ENCODE results near the gene CTXN1. TPM values are rescaled to one million over a fixed set of nuclear protein-coding genes. Genes with fewer than 3 reads are reported as not detected.
"Not testable (repeated sequence)": the region's sequence is repeated elsewhere in the genome, so short reads cannot be mapped to it uniquely, and the experiment has no call there.

CTXN1 gene
- total RNA-seq, 1 experiment from 2014 or later: 1.0 TPM

GRCh38 chr19:7961920-7962626 is 36.1 kb upstream of the CTXN1 start:
- peaks cover 26% of the 10 kb centered on the region for H3K36me3 ChIP-seq
- H3K4me1 ChIP-seq: no peaks in the 10 kb centered on the region
- H3K27ac ChIP-seq: no peak overlapping the region
- DNase-seq: no peak
- no peaks in the 10 kb centered on the region for H3K27me3 ChIP-seq
- H3K9me3 ChIP-seq (replicated peaks): no peaks in the 10 kb centered on the region
- H3K4me3 ChIP-seq: no peak overlapping the region

GRCh38 chr19:7961082-7961481 is 35.1 kb upstream of the CTXN1 start:
- H3K36me3 ChIP-seq: peaks cover 19% of the 10 kb centered on the region
- H3K27ac ChIP-seq; DNase-seq; H3K4me1 ChIP-seq; H3K9me3 ChIP-seq (replicated peaks); H3K27me3 ChIP-seq; H3K4me3 ChIP-seq: not testable (repeated sequence)

- no peak for DNase-seq
- Histone ChIP-seq H3K36me3 (peaks cover 11% of the 10 kb centered on the region), H3K27ac (no peak overlapping the region)
These were observed 33.3 kb upstream of the CTXN1 start for GRCh38 chr19:7959211-7959610.

GRCh38 chr19:7955696-7956095 is 29.8 kb upstream of the CTXN1 start:
- Histone ChIP-seq H3K27me3 (no peaks in the 10 kb centered on the region), H3K4me3 (no peak overlapping the region), H3K4me1 (no peaks in the 10 kb centered on the region), H3K27ac (no peak overlapping the region), H3K9me3 (replicated peaks) (no peaks in the 10 kb centered on the region), H3K36me3 (no peaks in the 10 kb centered on the region)
- no peak for DNase-seq

More at GRCh38 chr19:7959211-7959610, 33.3 kb upstream of the CTXN1 start:
- H3K9me3 ChIP-seq (replicated peaks): no peaks in the 10 kb centered on the region
- no peaks in the 10 kb centered on the region for H3K27me3 ChIP-seq
- H3K4me1 ChIP-seq: no peaks in the 10 kb centered on the region
- no peak overlapping the region for H3K4me3 ChIP-seq

GRCh38 chr19:7953576-7953975 is 27.6 kb upstream of the CTXN1 start:
- Histone ChIP-seq H3K4me3 (no peak overlapping the region), H3K9me3 (replicated peaks) (no peaks in the 10 kb centered on the region), H3K36me3 (no peaks in the 10 kb centered on the region), H3K4me1 (no peaks in the 10 kb centered on the region), H3K27ac (no peak overlapping the region), H3K27me3 (no peaks in the 10 kb centered on the region)
- DNase-seq: no peak

- Histone ChIP-seq H3K36me3 (no peaks in the 10 kb centered on the region), H3K27ac (no peak overlapping the region), H3K4me3 (no peak overlapping the region), H3K4me1 (no peaks in the 10 kb centered on the region), H3K27me3 (no peaks in the 10 kb centered on the region), H3K9me3 (replicated peaks) (no peaks in the 10 kb centered on the region)
- DNase-seq: no peak
These were observed 27.1 kb upstream of the CTXN1 start for GRCh38 chr19:7953060-7953459.

GRCh38 chr19:7947939-7948338 is 22.0 kb upstream of the CTXN1 start:
- Histone ChIP-seq H3K4me3 (no peak overlapping the region), H3K36me3 (no peaks in the 10 kb centered on the region), H3K9me3 (replicated peaks) (no peaks in the 10 kb centered on the region), H3K27me3 (no peaks in the 10 kb centered on the region), H3K4me1 (no peaks in the 10 kb centered on the region), H3K27ac (no peak overlapping the region)
- no peak for DNase-seq

GRCh38 chr19:7944177-7944761 is 18.3 kb upstream of the CTXN1 start:
- H3K36me3 ChIP-seq: peaks cover 6% of the 10 kb centered on the region; the same call in 1 of the 2 replicates
- no peaks in the 10 kb centered on the region for H3K9me3 ChIP-seq (replicated peaks)
- DNase-seq: peak; percentile 92 to 96
- H3K27ac ChIP-seq: peak overlapping the region; percentile 82
- no peaks in the 10 kb centered on the region for H3K27me3 ChIP-seq
- H3K4me3 ChIP-seq: peak overlapping the region; percentile 82
- H3K4me1 ChIP-seq: no peaks in the 10 kb centered on the region

- H3K36me3 ChIP-seq: peaks cover 6% of the 10 kb centered on the region; the same call in 1 of the 2 replicates
- H3K4me3 ChIP-seq: peak within 1 kb of the TSS; percentile 82
- H3K27me3 ChIP-seq: no peaks in the 10 kb centered on the region
- peak; percentile 99 for DNase-seq
- no peaks in the 10 kb centered on the region for H3K4me1 ChIP-seq
- peak within 1 kb of the TSS; percentile 82 for H3K27ac ChIP-seq
- H3K9me3 ChIP-seq (replicated peaks): no peaks in the 10 kb centered on the region
These were observed 17.7 kb upstream of the CTXN1 start, which contains the start of gene TIMM44 for GRCh38 chr19:7943444-7944176. Gene TIMM44, minus strand, starts transcription at chr19:7943666. Its CDS starts 15 bp downstream, at chr19:7943651.

GRCh38 chr19:7942981-7943443 is 17.1 kb upstream of the CTXN1 start:
- Histone ChIP-seq H3K9me3 (replicated peaks) (no peaks in the 10 kb centered on the region), H3K27ac (peak overlapping the region; percentile 82), H3K4me1 (no peaks in the 10 kb centered on the region), H3K36me3 (peaks cover 6% of the 10 kb centered on the region; the same call in 1 of the 2 replicates), H3K27me3 (no peaks in the 10 kb centered on the region), H3K4me3 (peak overlapping the region; percentile 82)
- no peak for DNase-seq

- peaks cover 6% of the 10 kb centered on the region; the same call in 1 of the 2 replicates for H3K36me3 ChIP-seq
- H3K27me3 ChIP-seq: no peaks in the 10 kb centered on the region
- no peak overlapping the region for H3K27ac ChIP-seq
- DNase-seq: no peak
- H3K4me3 ChIP-seq: no peak overlapping the region
- no peaks in the 10 kb centered on the region for H3K4me1 ChIP-seq
- no peaks in the 10 kb centered on the region for H3K9me3 ChIP-seq (replicated peaks)
These were observed 16.1 kb upstream of the CTXN1 start for GRCh38 chr19:7941895-7942596.

- Histone ChIP-seq H3K4me1 (no peaks in the 10 kb centered on the region), H3K27ac (no peak overlapping the region), H3K27me3 (no peaks in the 10 kb centered on the region), H3K9me3 (replicated peaks) (no peaks in the 10 kb centered on the region), H3K36me3 (peaks cover 10% of the 10 kb centered on the region; the same call in 1 of the 2 replicates), H3K4me3 (no peak overlapping the region)
- DNase-seq: no peak
These were observed 14.9 kb upstream of the CTXN1 start for GRCh38 chr19:7940841-7941240.

- Histone ChIP-seq H3K4me3 (no peak overlapping the region), H3K27ac (no peak overlapping the region), H3K27me3 (no peaks in the 10 kb centered on the region), H3K4me1 (no peaks in the 10 kb centered on the region), H3K9me3 (replicated peaks) (no peaks in the 10 kb centered on the region), H3K36me3 (peaks cover 20% of the 10 kb centered on the region)
- no peak for DNase-seq
These were observed 8.8 kb upstream of the CTXN1 start for GRCh38 chr19:7934766-7935165.

GRCh38 chr19:7933828-7934725 is 8.1 kb upstream of the CTXN1 start:
- H3K9me3 ChIP-seq (replicated peaks): no peaks in the 10 kb centered on the region
- peaks cover 1% of the 10 kb centered on the region; the same call in 1 of the 2 replicates for H3K4me1 ChIP-seq
- no peak overlapping the region for H3K4me3 ChIP-seq
- H3K27me3 ChIP-seq: no peaks in the 10 kb centered on the region
- DNase-seq: no peak
- H3K36me3 ChIP-seq: peaks cover 20% of the 10 kb centered on the region
- H3K27ac ChIP-seq: no peak overlapping the region
